ENCODE results near the gene CD83. TPM values are rescaled to one million over a fixed set of nuclear protein-coding genes. Genes with fewer than 3 reads are reported as not detected.

Gene CD83
- total and polyA plus RNA-seq, 2 of the 8 experiments (the other 6 are each of a cell fraction or from before 2014, with no cell fraction given): 4.6 to 8.5 TPM

GRCh38 chr6:14144678-14145113 lies 27.1 kb downstream of the CD83 start:
- H3K14ac ChIP-seq (ENCODE audit: insufficient read length): no peak overlapping the region
- peak overlapping the region; percentile 64; the same call in 1 of the 2 replicates for H2AFZ ChIP-seq (ENCODE audit: low read length)
- H2BK5ac ChIP-seq (ENCODE audit: low read depth, low read length): no peak overlapping the region
- H2BK15ac ChIP-seq (ENCODE audit: low read length): no peak overlapping the region
- no peak overlapping the region for H3K4me3 ChIP-seq (ENCODE audit: extremely low read depth in 1 of 4, insufficient read depth in 2 of 4, low read depth in 3 of 4, low read length in 4 of 4)
- no peaks in the 10 kb centered on the region; the same call in 1 of the 2 replicates for H3K79me1 ChIP-seq (ENCODE audit: low read depth, low read length)
- H3K23ac ChIP-seq (ENCODE audit: insufficient read length): no peak overlapping the region
- no peak overlapping the region for H4K8ac ChIP-seq (ENCODE audit: extremely low read depth, insufficient read depth, low read length)
- POLR2A ChIA-PET (ENCODE audit: partially characterized antibody): no interaction called here
- CTCF ChIA-PET (ENCODE audit: partially characterized antibody): interaction anchor here (0.7 to 5.0 kb wide), 24 partner anchors 9 to 729 kb away, joined by 3 to 49 read pairs (median 3); no protein-coding TSS in a partner anchor
- no peak overlapping the region for H3K4me2 ChIP-seq (ENCODE audit: insufficient read depth in 1 of 2, low read depth in 2 of 2, low read length in 2 of 2)
- H3K36me3 ChIP-seq (ENCODE audit: control insufficient read depth in 2 of 4, insufficient read depth in 4 of 4, low read length in 3 of 4): no peaks in the 10 kb centered on the region; a peak in 1 of 8 replicates
- H3K27ac ChIP-seq (ENCODE audit: low read depth, low read length): no peak overlapping the region
- H4K20me1 ChIP-seq (replicated peaks in 1 of 2; ENCODE audit: control insufficient read depth in 1 of 2, insufficient read depth in 2 of 2, low read length in 2 of 2): no peaks in the 10 kb centered on the region
- H3K56ac ChIP-seq (replicated peaks; ENCODE audit: insufficient read length, low read depth, low read length): no peak overlapping the region
- no peak overlapping the region for H2AK5ac ChIP-seq (ENCODE audit: low read depth, low read length)
- no peaks in the 10 kb centered on the region for H3K79me2 ChIP-seq (ENCODE audit: control insufficient read depth in 1 of 2, insufficient read depth in 2 of 2, low read length in 2 of 2)
- no peaks in the 10 kb centered on the region; a peak in 1 of 7 replicates for H3K27me3 ChIP-seq (replicated peaks in 1 of 4; ENCODE audit: control insufficient read depth in 3 of 4, extremely low read depth in 1 of 4, insufficient read depth in 3 of 4, low read length in 3 of 4)
- no peak overlapping the region for H2BK20ac ChIP-seq (ENCODE audit: low read length)
- no peaks in the 10 kb centered on the region for H3K23me2 ChIP-seq (ENCODE audit: low read depth, low read length)
- H3K9me3 ChIP-seq (ENCODE audit: insufficient read depth in 2 of 2, low read depth in 1 of 2, low read length in 1 of 2): no peaks in the 10 kb centered on the region
- no peaks in the 10 kb centered on the region; a peak in 2 of 7 replicates for H3K4me1 ChIP-seq (replicated peaks in 1 of 4; ENCODE audit: control insufficient read depth in 3 of 4, insufficient read depth in 4 of 4, low read length in 3 of 4)
- no peak overlapping the region for H3K18ac ChIP-seq (ENCODE audit: extremely low read depth, low read length)
- H4K91ac ChIP-seq (replicated peaks; ENCODE audit: insufficient read length, low read length): peak overlapping the region; percentile 17
- no peak overlapping the region for H4K5ac ChIP-seq (ENCODE audit: insufficient read length, low read depth, low read length)
- DNase-seq (ENCODE audit: low read depth in 1 of 2, low spot score in 2 of 2): peak; percentile 76 to 92
- no peak overlapping the region for H3K9ac ChIP-seq (replicated peaks in 1 of 4; ENCODE audit: extremely low read depth in 1 of 4, low read depth in 3 of 4, low read length in 3 of 4)
- TF ChIP-seq CEBPB (IDR thresholded peaks at IDR 0.05; ENCODE audit: low read depth, low read length) (no peak), CHD1 (IDR thresholded peaks at IDR 0.05; ENCODE audit: low read depth, low read length) (no peak), YY1 (IDR thresholded peaks at IDR 0.05; ENCODE audit: low read depth, low read length) (peak; percentile 63), GABPA (IDR thresholded peaks at IDR 0.05; ENCODE audit: borderline replicate concordance, insufficient read depth, low read length) (peak; percentile 49; the same call in 1 of the 2 replicates), JUND (IDR thresholded peaks at IDR 0.05; ENCODE audit: low read length) (0 out of 2 replicates have a peak, but pooled peaks have one; percentile 34), CHD2 (IDR thresholded peaks at IDR 0.05; ENCODE audit: low read length) (peak; percentile 35; the same call in 1 of the 2 replicates), RAD21 (IDR thresholded peaks at IDR 0.05 in 1 of 2, conservative IDR thresholded peaks at IDR 0.05 in 1 of 2; ENCODE audit: low read depth in 2 of 2, low read length in 2 of 2) (peak; percentile 90 to 93), CREB1 (IDR thresholded peaks at IDR 0.05) (0 out of 2 replicates have a peak, but pooled peaks have one; percentile 13)
- TF ChIP-seq, protein P1, sequence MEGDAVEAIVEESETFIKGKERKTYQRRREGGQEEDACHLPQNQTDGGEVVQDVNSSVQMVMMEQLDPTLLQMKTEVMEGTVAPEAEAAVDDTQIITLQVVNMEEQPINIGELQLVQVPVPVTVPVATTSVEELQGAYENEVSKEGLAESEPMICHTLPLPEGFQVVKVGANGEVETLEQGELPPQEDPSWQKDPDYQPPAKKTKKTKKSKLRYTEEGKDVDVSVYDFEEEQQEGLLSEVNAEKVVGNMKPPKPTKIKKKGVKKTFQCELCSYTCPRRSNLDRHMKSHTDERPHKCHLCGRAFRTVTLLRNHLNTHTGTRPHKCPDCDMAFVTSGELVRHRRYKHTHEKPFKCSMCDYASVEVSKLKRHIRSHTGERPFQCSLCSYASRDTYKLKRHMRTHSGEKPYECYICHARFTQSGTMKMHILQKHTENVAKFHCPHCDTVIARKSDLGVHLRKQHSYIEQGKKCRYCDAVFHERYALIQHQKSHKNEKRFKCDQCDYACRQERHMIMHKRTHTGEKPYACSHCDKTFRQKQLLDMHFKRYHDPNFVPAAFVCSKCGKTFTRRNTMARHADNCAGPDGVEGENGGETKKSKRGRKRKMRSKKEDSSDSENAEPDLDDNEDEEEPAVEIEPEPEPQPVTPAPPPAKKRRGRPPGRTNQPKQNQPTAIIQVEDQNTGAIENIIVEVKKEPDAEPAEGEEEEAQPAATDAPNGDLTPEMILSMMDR (IDR thresholded peaks at IDR 0.05; ENCODE audit: control extremely low read depth in 1 of 3, insufficient read depth in 1 of 3, low read depth in 1 of 3, low read length in 3 of 3): peak; percentile 88 to 98 (median 97)
- no peak overlapping the region for H3K4ac ChIP-seq (replicated peaks; ENCODE audit: insufficient read length, low read depth, low read length)
- WGBS, 2 experiments (ENCODE audit: extremely low coverage in 1 of 2, insufficient coverage in 1 of 2, insufficient read length in 1 of 2, insufficient replicate concordance in 2 of 2, low coverage in 1 of 2, low lambda C conversion rate in 2 of 2, missing lambda C conversion rate in 1 of 2): 65% methylated on average over 8 of the region's 8 CpGs; no CpG with 5 or more reads in 1 of the 2 experiments
- no peak overlapping the region for H2BK120ac ChIP-seq (replicated peaks; ENCODE audit: low read depth, low read length)
- no peak for FAIRE-seq
- H2BK12ac ChIP-seq (ENCODE audit: low read depth, low read length): peak overlapping the region; percentile 29; the same call in 1 of the 2 replicates
